Endothelial cell of umbilical vein (primary cell): ENCODE measurements around the gene PLD1.

Source experiments
- GATA2 ChIP-seq: IDR thresholded peaks from 2 replicates; pipeline ENCODE4 v1.7.0; 2011; ENCODE audit warnings: low read depth, mild to moderate bottlenecking, moderate library complexity, mixed read lengths, low read length; ENCODE audit not compliant: insufficient read length, insufficient read depth
- TF ChIP-seq, protein P1 (sequence below), 2 donors: IDR thresholded peaks; 1 replicate in 1 of 2; 2 replicates in 1 of 2; pipeline ENCODE4 v1.5.1; 2011; ENCODE audit warnings: low read length in 2 of 2, mild to moderate bottlenecking in 2 of 2, moderate library complexity in 2 of 2, control low read depth in 1 of 2, inconsistent platforms in 1 of 2, low read depth in 1 of 2; ENCODE audit not compliant: insufficient read depth in 1 of 2; ENCODE audit errors: extremely low read depth in 1 of 2

DNA sequence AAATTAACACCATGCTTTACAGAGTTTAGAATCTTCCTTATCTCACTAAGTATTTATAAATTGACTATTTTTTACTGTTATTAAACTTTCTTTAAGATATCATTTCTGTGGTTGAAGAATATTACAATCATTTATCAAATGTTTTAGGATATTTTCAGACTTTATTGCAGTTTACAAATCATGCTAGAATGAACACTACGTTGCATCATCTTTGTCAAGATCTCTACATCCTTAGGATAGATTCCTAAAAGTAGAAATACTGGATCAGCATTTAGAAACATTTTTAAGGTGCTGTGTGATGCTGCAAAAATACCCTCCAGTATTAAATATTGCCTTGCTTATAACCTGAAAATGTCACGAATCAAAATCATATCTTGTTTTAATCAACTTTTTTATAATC is 2.5 kb upstream of the PLD1 start:
- TF ChIP-seq, protein P1, sequence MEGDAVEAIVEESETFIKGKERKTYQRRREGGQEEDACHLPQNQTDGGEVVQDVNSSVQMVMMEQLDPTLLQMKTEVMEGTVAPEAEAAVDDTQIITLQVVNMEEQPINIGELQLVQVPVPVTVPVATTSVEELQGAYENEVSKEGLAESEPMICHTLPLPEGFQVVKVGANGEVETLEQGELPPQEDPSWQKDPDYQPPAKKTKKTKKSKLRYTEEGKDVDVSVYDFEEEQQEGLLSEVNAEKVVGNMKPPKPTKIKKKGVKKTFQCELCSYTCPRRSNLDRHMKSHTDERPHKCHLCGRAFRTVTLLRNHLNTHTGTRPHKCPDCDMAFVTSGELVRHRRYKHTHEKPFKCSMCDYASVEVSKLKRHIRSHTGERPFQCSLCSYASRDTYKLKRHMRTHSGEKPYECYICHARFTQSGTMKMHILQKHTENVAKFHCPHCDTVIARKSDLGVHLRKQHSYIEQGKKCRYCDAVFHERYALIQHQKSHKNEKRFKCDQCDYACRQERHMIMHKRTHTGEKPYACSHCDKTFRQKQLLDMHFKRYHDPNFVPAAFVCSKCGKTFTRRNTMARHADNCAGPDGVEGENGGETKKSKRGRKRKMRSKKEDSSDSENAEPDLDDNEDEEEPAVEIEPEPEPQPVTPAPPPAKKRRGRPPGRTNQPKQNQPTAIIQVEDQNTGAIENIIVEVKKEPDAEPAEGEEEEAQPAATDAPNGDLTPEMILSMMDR (IDR thresholded peaks at IDR 0.05; ENCODE audit: extremely low read depth in 1 of 2, insufficient read depth in 1 of 2, low read depth in 1 of 2, low read length in 2 of 2): no peak
- TF ChIP-seq GATA2: no peak
